Activated CD4-positive, alpha-beta T cell treated with anti-CD3 and anti-CD28 coated beads, Interleukin-2, amount 50 U/mL, for 4 hours (primary cell): Measurements from ENCODE around the gene SCIMP.
"Not testable (repeated sequence)": the region's sequence is repeated elsewhere in the genome, so short reads cannot be mapped to it uniquely, and the experiment has no call there.

Source experiments
- DNase-seq, 2 experiments: peaks; one replicate each; pipeline ENCODE4 v3.0.0-alpha.2; 2020

The SCIMP gene

GRCh38 chr17:5234645-5235576, at the start of gene SCIMP:
SCIMP (minus strand) TSS chr17:5234860; CDS start chr17:5234755, 105 bp downstream.
- no peak for DNase-seq

- DNase-seq: no peak
Observed at GRCh38 chr17:5283571-5284315, 49.1 kb upstream of the SCIMP start.

GRCh38 chr17:5282642-5283217, 48.1 kb upstream of the SCIMP start:
- peak; percentile 60 to 73 for DNase-seq

GRCh38 chr17:5281814-5282641, 47.4 kb upstream of the SCIMP start, which contains the start of gene RABEP1:
RABEP1 (plus strand) TSS chr17:5282284; CDS start chr17:5282487, 203 bp downstream.
- peak; percentile 92 to 93 for DNase-seq

- no peak for DNase-seq
Observed at GRCh38 chr17:5272322-5272721, 37.7 kb upstream of the SCIMP start.

- DNase-seq: no peak
Observed at GRCh38 chr17:5269241-5269960, 34.7 kb upstream of the SCIMP start.

GRCh38 chr17:5264893-5265292, 30.2 kb upstream of the SCIMP start:
- DNase-seq: no peak

- DNase-seq: no peak
Observed at GRCh38 chr17:5263441-5263840, 28.8 kb upstream of the SCIMP start.

GRCh38 chr17:5262416-5262991, 27.8 kb upstream of the SCIMP start:
- no peak for DNase-seq

GRCh38 chr17:5260542-5260941, 25.9 kb upstream of the SCIMP start:
- DNase-seq: no peak

GRCh38 chr17:5257124-5257523, 22.5 kb upstream of the SCIMP start:
- DNase-seq: no peak

GRCh38 chr17:5254903-5255521, 20.4 kb upstream of the SCIMP start:
- no peak for DNase-seq

- DNase-seq: no peak
Observed at GRCh38 chr17:5254414-5254813, 19.8 kb upstream of the SCIMP start.

GRCh38 chr17:5249615-5250014, 15.0 kb upstream of the SCIMP start:
- peak; percentile 49 to 52 for DNase-seq

GRCh38 chr17:5248821-5249479, 14.3 kb upstream of the SCIMP start:
- no peak for DNase-seq

- no peak for DNase-seq
Observed at GRCh38 chr17:5247621-5248020, 13.0 kb upstream of the SCIMP start.

GRCh38 chr17:5241861-5242671, 7.4 kb upstream of the SCIMP start:
- no peak for DNase-seq

- not testable (repeated sequence) for DNase-seq
Observed at GRCh38 chr17:5239769-5240168, 5.1 kb upstream of the SCIMP start.

- no peak for DNase-seq
Observed at GRCh38 chr17:5238333-5238732, 3.7 kb upstream of the SCIMP start.
